NOMO-1 treated with DMSO at 0.1 percent for 48 hours (cell line): ENCODE measurements around the gene PUS3.

Experiments
- DNase-seq: peaks from one replicate; lab custom pipeline; 2025; ENCODE audit not compliant: unreplicated experiment; lab: John Stamatoyannopoulos, UW

Gene PUS3

GRCh38 chr11:125941619-125942611 lies 38.9 kb upstream of the PUS3 start:
- DNase-seq, result no peak

- DNase-seq, result no peak
Observed at GRCh38 chr11:125941267-125941618, 38.2 kb upstream of the PUS3 start.

DNA sequence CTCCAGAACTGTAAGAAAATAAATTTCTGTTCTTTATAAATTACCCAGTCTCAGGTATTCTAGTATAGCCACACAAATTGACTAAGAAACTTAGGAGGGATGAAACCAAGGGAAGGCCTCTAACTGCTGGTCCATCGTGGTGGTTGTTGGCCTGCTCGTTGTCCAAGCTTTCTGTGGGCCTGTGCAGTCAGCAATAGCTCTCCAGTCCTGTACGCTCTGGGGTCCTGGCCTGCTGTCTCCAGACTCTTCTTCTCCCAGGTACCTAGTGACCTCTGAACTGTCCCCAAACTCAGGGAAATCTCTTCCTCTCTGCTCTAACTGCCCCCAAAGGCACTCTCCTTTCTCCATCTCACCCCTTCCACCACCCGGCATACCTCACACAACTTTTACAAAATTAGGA lies 37.1 kb upstream of the PUS3 start:
- no peak for DNase-seq

- no peak for DNase-seq
Observed at GRCh38 chr11:125939081-125939521, 36.1 kb upstream of the PUS3 start.

GRCh38 chr11:125938418-125938817 lies 35.4 kb upstream of the PUS3 start:
- DNase-seq, result no peak

- no peak for DNase-seq
Observed at GRCh38 chr11:125935618-125936199, 32.7 kb upstream of the PUS3 start.

DNA sequence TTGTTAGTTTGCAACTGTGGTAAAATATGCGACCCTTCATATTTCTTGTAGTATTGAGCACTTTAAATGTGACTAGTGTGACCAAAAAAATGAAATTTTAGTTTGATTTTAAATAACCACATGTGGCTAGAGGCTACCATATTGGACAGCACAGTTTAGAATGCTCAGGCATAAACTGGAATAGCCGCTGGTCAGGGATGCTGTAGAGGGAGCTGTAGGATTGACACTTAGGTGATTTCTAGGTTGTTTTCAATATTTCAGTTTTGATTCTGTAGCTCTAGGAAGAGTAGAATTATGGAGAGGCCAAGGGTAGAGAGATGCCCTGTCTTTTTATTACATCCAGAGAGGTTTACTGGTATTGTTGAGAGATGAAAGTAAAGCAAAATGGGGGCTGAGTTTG lies 32.0 kb upstream of the PUS3 start:
- no peak for DNase-seq

- DNase-seq, result no peak
Observed at GRCh38 chr11:125934473-125934872, 31.5 kb upstream of the PUS3 start.

GRCh38 chr11:125933030-125933813 lies 30.2 kb upstream of the PUS3 start:
- DNase-seq, result no peak

- DNase-seq, result no peak
Observed at GRCh38 chr11:125932301-125932700, 29.3 kb upstream of the PUS3 start.

GRCh38 chr11:125931668-125932067 lies 28.7 kb upstream of the PUS3 start:
- DNase-seq, result no peak

GRCh38 chr11:125931116-125931515 lies 28.1 kb upstream of the PUS3 start:
- no peak for DNase-seq

DNA sequence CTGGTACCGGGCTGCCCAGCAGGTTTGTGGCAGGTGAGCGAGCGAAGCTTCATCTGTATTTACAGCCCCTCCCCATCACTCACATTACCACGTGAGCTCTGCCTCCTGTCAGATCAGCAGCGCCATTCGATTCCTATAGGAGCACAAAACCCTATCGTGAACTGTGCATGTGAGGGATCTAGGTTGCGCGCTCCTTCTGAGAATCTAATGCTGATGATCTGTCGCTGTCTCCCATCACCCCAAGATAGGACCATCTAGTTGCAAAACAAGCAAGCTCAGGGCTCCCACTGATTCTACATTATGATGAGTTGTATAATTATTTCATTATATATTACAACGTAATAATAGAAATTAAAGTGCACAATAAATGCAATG lies 27.1 kb upstream of the PUS3 start:
- DNase-seq, result no peak

DNA sequence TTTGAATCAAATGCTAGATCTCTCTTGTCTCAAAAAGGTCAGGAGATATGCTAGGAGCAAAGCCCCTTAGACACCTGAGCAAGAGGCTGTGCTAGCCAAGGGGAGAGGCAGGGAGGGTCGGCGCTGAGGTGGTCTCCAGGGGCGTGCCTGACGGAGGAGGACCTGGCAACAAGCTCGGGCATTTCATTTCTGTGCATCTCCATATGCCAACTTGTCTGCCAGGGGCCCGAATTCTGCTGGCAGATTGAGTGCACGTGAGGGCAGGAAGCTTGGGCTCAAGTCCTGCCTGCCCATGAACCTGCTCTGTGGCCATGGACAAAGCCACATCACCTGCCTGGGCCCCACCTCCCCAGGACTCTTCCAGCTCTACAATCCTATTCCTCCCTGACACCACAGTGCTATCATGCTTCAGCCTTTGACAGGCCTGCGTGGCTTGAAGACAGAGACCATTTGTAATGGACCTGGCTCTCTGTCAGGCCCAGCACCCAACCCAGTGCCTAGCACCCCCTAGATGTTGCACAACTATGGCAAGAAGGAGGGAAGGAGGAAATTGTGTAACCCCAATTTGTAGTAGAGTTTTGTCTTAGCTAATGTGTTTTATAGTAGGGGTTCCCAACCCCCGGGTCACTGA lies 26.6 kb upstream of the PUS3 start:
- DNase-seq, result no peak

DNA sequence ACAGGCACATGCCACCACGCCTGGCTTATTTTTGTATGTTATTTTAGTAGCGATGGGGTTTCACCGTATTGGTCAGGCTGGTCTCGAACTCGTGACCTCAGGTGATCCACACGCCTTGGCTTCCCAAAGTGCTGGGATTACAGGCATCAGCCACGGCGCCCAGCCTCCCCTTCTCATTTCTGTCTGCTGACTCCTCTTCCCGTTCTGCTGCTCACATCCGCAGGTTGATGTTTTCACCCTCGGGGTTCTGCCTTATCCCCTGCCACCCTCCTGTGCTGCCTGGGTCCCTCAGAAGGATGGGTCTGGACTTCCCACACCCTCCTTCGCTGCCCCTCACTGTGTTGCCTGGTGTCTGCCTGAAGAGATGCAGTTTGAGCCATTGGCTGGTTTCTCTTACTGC lies 23.7 kb upstream of the PUS3 start:
- DNase-seq, result no peak

GRCh38 chr11:125925804-125926203 lies 22.8 kb upstream of the PUS3 start:
- DNase-seq, result no peak

- no peak for DNase-seq
Observed at GRCh38 chr11:125925247-125925740, 22.3 kb upstream of the PUS3 start.

GRCh38 chr11:125924384-125925007 lies 21.5 kb upstream of the PUS3 start:
- DNase-seq, result no peak

DNA sequence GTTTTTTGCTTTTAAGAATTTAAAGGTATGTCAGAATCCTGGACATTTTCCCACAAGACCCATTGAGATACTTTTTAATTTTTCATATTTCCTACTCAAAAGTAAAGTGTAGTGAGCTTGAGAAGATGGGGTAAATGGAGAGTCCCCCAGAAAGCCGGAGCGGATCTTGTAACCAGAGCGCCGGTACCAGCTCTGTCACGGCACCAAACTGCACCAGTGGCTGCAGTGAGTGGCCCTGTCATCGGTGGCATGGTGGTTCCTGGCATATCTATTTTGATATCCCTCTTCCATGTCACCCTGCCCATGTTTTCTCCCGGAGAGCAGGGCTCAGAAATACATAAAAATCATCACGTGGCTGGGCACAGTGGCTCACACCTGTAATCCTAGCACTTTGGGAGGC lies 20.6 kb upstream of the PUS3 start:
- DNase-seq, result no peak

DNA sequence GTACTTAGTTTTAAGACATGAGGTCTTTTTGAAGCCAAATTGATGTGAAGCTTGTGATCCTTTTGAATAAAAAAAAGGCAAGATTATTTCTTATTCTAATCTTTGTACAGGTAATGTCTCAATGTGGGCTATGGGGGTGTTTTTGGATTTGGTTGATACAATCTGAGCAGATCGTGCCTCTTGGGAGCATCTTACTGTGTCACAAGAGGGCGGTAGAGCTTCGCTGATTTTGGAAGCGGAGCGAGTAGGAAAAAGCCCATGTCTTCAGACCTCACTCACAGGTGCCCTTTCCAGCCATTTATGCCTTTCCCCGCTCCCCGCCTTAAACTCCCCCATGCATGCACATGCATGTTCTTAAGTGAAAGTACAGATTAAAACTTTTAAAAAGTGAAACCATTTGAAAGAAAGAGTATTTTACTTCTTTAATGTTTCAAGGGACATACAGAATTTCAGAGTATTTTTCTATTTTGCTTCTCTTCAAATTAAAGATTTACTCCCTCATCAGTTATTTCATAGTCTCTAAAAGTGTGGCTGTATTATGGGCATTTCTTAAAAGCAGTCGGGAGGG lies 20.1 kb upstream of the PUS3 start:
- DNase-seq, result peak; percentile 60
